K562 (cell line): ENCODE results near the gene AKT2. TPM values are rescaled to one million over a fixed set of nuclear protein-coding genes. Genes with fewer than 3 reads are reported as not detected.

Experiments
- ATAC-seq: fragments of 200-7000 bp; cut with Tn5 transposase; 3 replicates; pipeline ENCODE4 v1.9.1; 2020; ENCODE audit warnings: moderate library complexity
- BruUV-seq: library from RNA; stranded (reverse); fragments of 400-500 nt; replicated peaks from 2 replicates; lab custom pipeline; 2021; lab: Mats Ljungman, UMichigan
- CTCF ChIA-PET: fragments of 300-600 bp; formaldehyde crosslinking; extraction: SDS; loops from one replicate; lab custom pipeline; 2021; ENCODE audit warnings: low intra/inter-chr PET ratio; lab: Yijun Ruan, JAX
- POLR2A ChIA-PET: fragments of 300-600, 350-650 bp; sonication (Branson Sonifier 250); formaldehyde crosslinking; extraction: SDS; loops from one replicate; lab custom pipeline; 2021; ENCODE audit warnings: antibody characterized with exemption, inconsistent platforms; lab: Yijun Ruan, JAX
- DNase-seq, 4 experiments: peaks; one replicate each; pipeline versions ENCODE4 v3.0.0 to v3.0.0-alpha.2; 2011 to 2018; ENCODE audit warnings: low spot score in 3 of 4, mixed read lengths in 3 of 4; ENCODE audit errors: extremely low read depth in 1 of 4
- FAIRE-seq: peaks from 2 replicates; lab custom pipeline; 2011; peaks lifted over from hg19 to GRCh38; lab: Jason Lieb, UNC
- H2AFZ ChIP-seq: 2 replicates; pipeline ENCODE4 v1.6.0; 2011; ENCODE audit warnings: low read depth, low read length, control low read depth, inconsistent platforms
- H3K27ac ChIP-seq: fragments of 200-600 bp; 3 replicates; pipeline ENCODE4 v1.8.0; 2011; ENCODE audit warnings: low read depth, mild to moderate bottlenecking, control low read depth, inconsistent platforms, low read length, moderate library complexity, mixed read lengths; ENCODE audit errors: extremely low read depth
- H3K27me3 ChIP-seq, 2 experiments: fragments of 300-600 bp in 1 of 2; 2 replicates in 1 of 2; 3 replicates in 1 of 2; pipeline versions ENCODE4 v1.6.0 to v1.8.0; 2011; ENCODE audit warnings: inconsistent platforms in 2 of 2, low read length in 2 of 2, mild to moderate bottlenecking in 1 of 2, mixed read lengths in 1 of 2, moderate library complexity in 1 of 2; ENCODE audit not compliant: control insufficient read depth in 2 of 2, insufficient read depth in 2 of 2
- H3K36me3 ChIP-seq: fragments of 300-600 bp; 3 replicates; pipeline ENCODE4 v1.8.0; 2011; ENCODE audit warnings: mild to moderate bottlenecking, low read length, inconsistent platforms; ENCODE audit not compliant: control insufficient read depth, insufficient read depth
- H3K4me1 ChIP-seq, 2 experiments: fragments of 200-600 bp in 1 of 2; replicated peaks in 1 of 2; 2 replicates in 1 of 2; 3 replicates in 1 of 2; pipeline versions ENCODE4 v1.5.1 to v1.8.0; 2011; ENCODE audit warnings: inconsistent platforms in 2 of 2, low read length in 2 of 2, mild to moderate bottlenecking in 1 of 2, mixed read lengths in 1 of 2, moderate library complexity in 1 of 2; ENCODE audit not compliant: control insufficient read depth in 2 of 2, insufficient read depth in 2 of 2
- H3K4me2 ChIP-seq: 2 replicates; pipeline ENCODE4 v1.6.1; 2011; ENCODE audit warnings: low read length, control low read depth, inconsistent platforms, mixed read lengths; ENCODE audit not compliant: insufficient read depth
- H3K4me3 ChIP-seq: fragments of 200-600 bp; sonication (generic), shearing (Covaris generic); 2 replicates; pipeline ENCODE4 v1.5.1; 2016; ENCODE audit warnings: control low read depth, inconsistent platforms
- H3K79me2 ChIP-seq: fragments of 200-600 bp; 3 replicates; pipeline ENCODE4 v1.8.0; 2011; ENCODE audit warnings: low read length, inconsistent platforms; ENCODE audit not compliant: control insufficient read depth, insufficient read depth
- H3K9ac ChIP-seq, 2 experiments: 2 replicates each; pipeline versions ENCODE4 v1.6.0 to v1.6.1; 2011; ENCODE audit warnings: low read depth in 2 of 2, low read length in 2 of 2, control low read depth in 1 of 2, inconsistent platforms in 1 of 2, mild to moderate bottlenecking in 1 of 2, mixed read lengths in 1 of 2; ENCODE audit not compliant: insufficient read depth in 1 of 2
- H3K9me1 ChIP-seq: one replicate; pipeline ENCODE4 v1.6.0; 2011; ENCODE audit warnings: inconsistent platforms, mild to moderate bottlenecking, low read length, moderate library complexity; ENCODE audit not compliant: control insufficient read depth, insufficient read depth
- H3K9me3 ChIP-seq: replicated peaks from 2 replicates; pipeline ENCODE4 v1.5.1; 2011; ENCODE audit warnings: low read depth, low read length, inconsistent platforms; ENCODE audit not compliant: control insufficient read depth, insufficient read depth
- H4K20me1 ChIP-seq: replicated peaks from 2 replicates; pipeline ENCODE4 v1.6.1; 2011; ENCODE audit warnings: low read length, inconsistent platforms, mixed read lengths; ENCODE audit not compliant: control insufficient read depth, insufficient read depth
- CBX3 ChIP-seq, 2 experiments: IDR thresholded peaks; 1 replicate in 1 of 2; 2 replicates in 1 of 2; pipeline ENCODE4 v1.6.1; 2012; ENCODE audit warnings: inconsistent platforms in 2 of 2, low read length in 2 of 2, borderline replicate concordance in 1 of 2, control low read depth in 1 of 2
- CHD1 ChIP-seq: fragments of 200-600 bp; sonication (generic); IDR thresholded peaks from one replicate; pipeline ENCODE4 v1.6.1; 2012; ENCODE audit warnings: mild to moderate bottlenecking, moderate library complexity, low read length, inconsistent platforms
- EGR1 ChIP-seq: fragments of 450-650 bp; conservative IDR thresholded peaks from 2 replicates; pipeline ENCODE4 v1.6.1; 2017; ENCODE audit warnings: mild to moderate bottlenecking
- GTF2F1 ChIP-seq: IDR thresholded peaks from 2 replicates; pipeline ENCODE4 v1.6.1; 2011; ENCODE audit warnings: low read depth, low read length, improper control_type of control experiment
- ILK ChIP-seq: fragments of 450-650 bp; IDR thresholded peaks from 2 replicates; pipeline ENCODE4 v1.6.1; 2016; ENCODE audit warnings: missing genetic modification characterization, low read depth, mild to moderate bottlenecking, missing compliant biosample characterization, moderate library complexity, borderline replicate concordance
- MYC ChIP-seq, 2 experiments: fragments of 250-450 bp in 1 of 2; sonication (Bioruptor Pico) in 1 of 2; IDR thresholded peaks; 2 replicates each; pipeline versions ENCODE4 v1.5.1 to v1.6.1; 2012 to 2021; ENCODE audit warnings: low read depth in 2 of 2, borderline replicate concordance in 1 of 2, improper control_type of control experiment in 1 of 2, low read length in 1 of 2, mild to moderate bottlenecking in 1 of 2, moderate library complexity in 1 of 2
- POLR2H ChIP-seq: IDR thresholded peaks from 2 replicates; pipeline ENCODE4 v1.6.1; 2016; ENCODE audit warnings: missing genetic modification characterization, low read depth, mild to moderate bottlenecking, control low read depth, missing compliant biosample characterization, moderate library complexity
- TBP ChIP-seq: optimal IDR thresholded peaks from 2 replicates; pipeline ENCODE3; 2011; ENCODE audit warnings: low read depth, low read length, improper control_type of control experiment
- XRCC3 ChIP-seq: fragments of 450-650 bp; IDR thresholded peaks from 2 replicates; pipeline ENCODE4 v1.6.1; 2017; ENCODE audit warnings: mild to moderate bottlenecking, moderate library complexity
- ZNF316 ChIP-seq: fragments of 450-650 bp; IDR thresholded peaks from 2 replicates; pipeline ENCODE4 v1.6.1; 2016
- ZNF644 ChIP-seq: fragments of 200-800 bp; sonication (Bioruptor generic); IDR thresholded peaks from 2 replicates; pipeline ENCODE4 v1.6.1; 2016; ENCODE audit warnings: low read depth, missing genetic modification characterization, missing compliant biosample characterization
- WGBS: fragments of 100-300 bp; shearing (Covaris generic); methylation state at CpG from one replicate; pipeline ENCODE4 v1.1.6; 2016; ENCODE audit warnings: low coverage, mixed read lengths; ENCODE audit not compliant: insufficient coverage; ENCODE audit errors: missing lambda C conversion rate; 5-methylcytosine and 5-hydroxymethylcytosine counted together
- in situ Hi-C: fragments of 300-500 bp; cut with MboI; formaldehyde crosslinking; loops from 4 replicates; pipeline ENCODE4 v1.15.0; 2018; ENCODE audit warnings: inconsistent platforms, mixed read lengths
- intact Hi-C: fragments of 100-400 bp; cut with micrococcal nuclease; formaldehyde crosslinking; loops from 2 replicates; pipeline ENCODE4 v1.14.2; 2022
- polyA plus RNA-seq, 8 experiments: library from polyadenylated mRNA; depleted of rRNA in 4 of 8; stranded (reverse) in 5 of 8; unstranded in 3 of 8; fragments of >200 nt; fragmentation: Nextera tagmentation in 2 of 8; fragmentation: Illumina TruSeq in 1 of 8; extraction: Ambion mirVana in 2 of 8; extraction: Trizol in 1 of 8; gene quantifications; 2 replicates each; pipeline versions ENCODE4 v1.2.1 to v1.2.3, GENCODE V29; 2011 to 2014; ENCODE audit warnings: inconsistent platforms in 1 of 8, missing spikeins in 1 of 8
- total RNA-seq, 7 experiments: library from RNA; depleted of rRNA in 6 of 7; stranded (reverse); fragments of >200 nt in 6 of 7; fragmentation: Illumina TruSeq in 2 of 7; extraction: Trizol in 2 of 7; gene quantifications; 2 replicates each; pipeline versions ENCODE4 v1.2.1 to v1.2.3, GENCODE V29; 2011 to 2021; ENCODE audit warnings: low replicate concordance in 1 of 7
- TF ChIP-seq, protein P1 (sequence below): fragments of 250-450 bp; sonication (Bioruptor Pico); IDR thresholded peaks from 2 replicates; pipeline ENCODE4 v1.6.1; 2021; ENCODE audit warnings: mild to moderate bottlenecking
- TF ChIP-seq, protein P2 (sequence below): sonication (generic); formaldehyde crosslinking; IDR thresholded peaks from 2 replicates; pipeline ENCODE4 v1.9.0; 2022; ENCODE audit warnings: mild to moderate bottlenecking, missing genetic modification reagents

The AKT2 gene
- total and polyA plus RNA-seq, 9 of the 15 experiments (the other 6 are each of a cell fraction or from before 2014, with no cell fraction given): 1.1 to 132 (median 67.7) TPM

DNA sequence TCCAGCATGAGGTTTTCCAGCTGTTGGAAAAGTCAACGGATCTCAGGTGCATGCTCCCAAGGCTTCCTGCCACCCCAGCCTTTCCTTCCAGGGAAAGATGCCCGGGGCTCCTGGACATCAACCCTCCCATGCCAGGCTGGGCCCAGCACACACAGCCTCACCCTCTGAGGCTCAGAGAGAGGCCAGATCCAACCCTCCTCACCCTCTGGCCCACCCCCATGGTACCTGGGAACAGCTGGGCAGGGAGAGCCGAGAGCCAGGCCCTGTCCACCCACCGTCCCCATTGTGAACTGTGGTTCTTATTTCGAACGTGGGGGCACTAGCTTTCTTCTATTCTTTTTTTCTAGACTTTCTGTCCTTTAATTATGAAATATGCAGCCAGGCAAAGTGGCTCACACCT, 48.8 kb downstream of the AKT2 start:
- no peak for DNase-seq

More for the DNA sequence above, 48.8 kb downstream of the AKT2 start:
- WGBS: 89% methylated on average over 6 of the region's 6 CpGs
- BruUV-seq: no TSS peak
- TF ChIP-seq, protein P1, sequence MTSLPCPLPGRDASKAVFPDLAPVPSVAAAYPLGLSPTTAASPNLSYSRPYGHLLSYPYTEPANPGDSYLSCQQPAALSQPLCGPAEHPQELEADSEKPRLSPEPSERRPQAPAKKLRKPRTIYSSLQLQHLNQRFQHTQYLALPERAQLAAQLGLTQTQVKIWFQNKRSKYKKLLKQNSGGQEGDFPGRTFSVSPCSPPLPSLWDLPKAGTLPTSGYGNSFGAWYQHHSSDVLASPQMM (CRISPR knock-in tag): no peak
- TF ChIP-seq XRCC3 (no peak), ZNF644 (no peak), ZNF316 (no peak), POLR2H (tag) (no peak), EGR1 (no peak), GTF2F1 (no peak), ILK (no peak), CHD1 (no peak), TBP (no peak), MYC (IDR thresholded peaks at IDR 0.05; ENCODE audit: low read depth, low read length) (no peak), MYC (CRISPR knock-in tag; IDR thresholded peaks at IDR 0.05; ENCODE audit: borderline replicate concordance, low read depth) (no peak), CBX3 (IDR thresholded peaks at IDR 0.05; ENCODE audit: borderline replicate concordance in 1 of 2, low read length in 2 of 2) (no peak)
- TF ChIP-seq, protein P2, sequence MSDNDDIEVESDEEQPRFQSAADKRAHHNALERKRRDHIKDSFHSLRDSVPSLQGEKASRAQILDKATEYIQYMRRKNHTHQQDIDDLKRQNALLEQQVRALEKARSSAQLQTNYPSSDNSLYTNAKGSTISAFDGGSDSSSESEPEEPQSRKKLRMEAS (CRISPR knock-in tag): no peak
- Histone ChIP-seq H3K9ac (no peak overlapping the region), H3K36me3 (peaks cover 78% of the 10 kb centered on the region; the same call in 2 of the 3 replicates), H2AFZ (no peak overlapping the region), H3K4me2 (no peak overlapping the region), H4K20me1 (no peaks in the 10 kb centered on the region), H3K4me1 (peaks cover 16 to 44% of the 10 kb centered on the region in 2 experiments), H3K79me2 (no peaks in the 10 kb centered on the region), H3K9me1 (no peaks in the 10 kb centered on the region), H3K4me3 (no peak overlapping the region), H3K27ac (no peak overlapping the region), H3K9me3 (no peaks in the 10 kb centered on the region), H3K27me3 (no peaks in the 10 kb centered on the region)
- FAIRE-seq (no peak), ATAC-seq (no peak)
- in situ Hi-C loops (no loop called here), intact Hi-C loops (no loop called here)
- ChIA-PET CTCF (no interaction called here), POLR2A (interaction anchor here (1.4 kb wide), 1 partner anchor 10 kb away, joined by 5 read pairs; no protein-coding TSS in a partner anchor)
